HG03159 (cell line): ENCODE data around the gene LEMD2.

Source experiments
- ATAC-seq: cut with Tn5 transposase; IDR thresholded peaks from one replicate; pipeline ENCODE4 v1.9.1; 2021; ENCODE audit warnings: mild to moderate bottlenecking, moderate library complexity; ENCODE audit not compliant: unreplicated experiment

Gene LEMD2

DNA sequence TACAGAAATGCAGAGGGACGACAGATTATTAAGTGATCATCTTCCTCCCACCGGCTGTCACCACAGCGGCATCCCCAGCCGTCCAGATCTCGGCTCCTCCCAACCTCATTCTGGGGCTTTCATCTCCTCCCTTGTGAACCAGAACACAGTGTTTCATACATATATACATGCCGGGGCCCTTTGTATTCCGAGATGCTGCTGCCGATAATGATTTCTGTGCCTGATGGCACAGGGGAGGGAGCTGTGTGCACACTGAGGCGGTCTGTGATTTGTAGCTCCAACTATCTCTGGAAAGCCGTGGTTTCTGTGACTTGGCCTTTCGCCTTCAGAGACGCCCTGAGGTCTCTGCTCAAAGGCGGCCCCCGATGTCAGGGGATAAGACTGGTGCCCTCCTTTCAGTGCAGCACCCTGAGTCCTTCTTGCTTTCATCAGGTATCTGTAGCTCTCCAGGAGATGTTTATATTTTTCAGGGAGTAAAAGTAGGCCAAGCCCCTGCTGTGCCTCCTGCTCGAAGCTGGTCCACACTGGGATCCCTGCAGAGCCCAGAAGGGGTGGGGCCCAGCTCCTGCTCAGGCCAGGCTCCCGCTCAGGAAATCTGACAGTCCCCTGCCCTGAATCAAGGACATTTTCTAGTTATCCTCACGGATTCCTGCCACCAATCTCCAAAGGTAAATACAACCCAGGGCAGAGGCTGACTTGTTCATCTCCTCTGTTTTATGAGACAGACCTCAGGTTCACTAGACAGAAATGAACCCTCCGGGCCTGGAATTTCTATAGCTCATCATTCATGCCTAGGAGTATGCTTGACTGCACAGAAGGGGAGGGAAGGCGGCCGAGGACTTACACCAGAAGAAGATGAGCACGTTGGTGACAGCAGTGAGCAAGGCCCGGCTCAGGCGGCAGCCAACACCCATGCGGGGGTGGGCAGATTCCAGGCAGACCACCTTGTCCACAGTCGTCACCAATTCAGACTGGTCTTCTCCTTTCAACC, 11.2 kb downstream of the LEMD2 start:
- no peak for ATAC-seq

DNA sequence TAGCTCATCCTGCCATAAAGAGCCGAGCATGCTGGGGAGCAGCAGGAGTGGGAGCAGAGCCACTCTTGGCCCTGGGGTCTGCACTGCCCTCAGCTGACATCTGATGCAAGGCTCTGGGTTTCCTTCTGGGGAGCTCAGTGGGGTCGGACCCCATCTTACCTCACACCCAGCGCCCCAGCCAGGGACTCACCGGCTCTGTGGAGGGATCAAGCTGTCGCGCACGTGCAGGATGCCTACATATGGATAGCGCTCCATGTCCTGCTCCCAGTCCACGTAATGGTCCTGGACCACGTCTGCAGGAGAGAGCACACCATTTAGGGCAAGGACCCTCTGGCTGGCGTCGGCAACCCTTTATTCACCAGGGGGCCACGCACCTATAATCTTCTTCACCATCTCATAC, 12.2 kb downstream of the LEMD2 start:
- ATAC-seq = no peak

DNA sequence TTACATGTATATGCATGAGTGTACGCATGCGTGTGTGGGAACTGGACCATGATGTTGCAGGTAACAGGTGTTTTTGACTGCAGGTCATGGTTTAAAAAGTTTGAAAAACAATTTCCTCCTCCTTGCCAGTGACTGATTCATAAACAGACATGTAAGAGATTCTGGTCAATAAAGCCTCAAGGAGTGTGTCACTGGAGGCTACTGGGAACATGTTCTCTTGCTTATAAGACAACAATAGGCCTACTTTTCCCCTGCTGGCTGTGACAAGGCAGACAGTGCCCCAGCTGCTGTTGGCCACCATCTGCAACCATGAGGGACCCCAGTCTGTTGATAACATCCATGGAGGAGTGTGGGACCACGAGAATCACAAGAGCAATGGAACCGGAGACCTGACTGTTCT, 12.7 kb downstream of the LEMD2 start:
- ATAC-seq = no peak

DNA sequence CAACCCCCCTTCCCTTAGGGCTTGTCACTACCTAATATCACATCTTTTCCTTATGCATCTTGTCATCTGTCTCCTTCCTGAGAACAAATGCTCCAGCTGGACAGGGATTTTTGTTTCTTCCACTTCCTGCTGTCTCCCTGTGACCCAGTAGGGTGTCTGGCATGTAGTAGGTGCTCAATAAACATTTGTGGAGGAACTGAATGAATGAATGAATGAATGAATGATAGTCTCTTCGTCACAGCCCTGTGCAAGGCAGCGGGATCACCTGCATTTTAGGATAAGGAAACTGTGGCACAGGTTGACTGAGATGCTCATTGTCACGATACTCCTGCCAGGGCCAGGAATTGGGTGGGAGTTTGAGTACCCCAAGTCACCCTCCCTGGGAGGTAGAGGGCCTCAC, 14.2 kb downstream of the LEMD2 start:
- no peak for ATAC-seq

DNA sequence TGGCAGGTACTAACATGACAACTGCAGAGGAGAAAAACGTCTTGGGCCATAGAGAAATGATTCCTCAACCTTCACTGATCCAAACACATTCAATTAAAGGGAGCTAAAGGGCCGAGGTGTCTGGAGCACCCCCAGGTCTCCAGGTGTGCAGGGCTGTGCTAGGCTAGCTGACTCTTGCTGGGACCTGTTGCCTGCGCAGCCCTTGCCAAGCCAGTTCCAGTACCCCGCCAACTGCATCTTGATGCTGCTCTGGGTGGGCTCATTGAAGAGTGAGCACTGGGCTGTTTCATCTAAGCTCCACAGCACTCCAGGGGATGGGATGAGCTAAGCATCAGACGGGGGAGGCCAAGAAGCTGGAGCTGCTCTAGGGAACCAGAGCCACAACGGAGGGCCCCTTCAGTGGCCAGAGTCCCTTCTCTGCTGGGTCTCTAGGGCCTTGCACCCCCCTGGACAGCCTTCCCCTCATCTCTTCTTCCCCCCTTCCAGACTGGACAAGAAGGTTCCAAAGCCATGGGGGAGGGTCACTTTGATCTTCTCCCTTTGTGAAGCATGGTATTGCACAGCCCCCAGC, 15.9 kb downstream of the LEMD2 start:
- no peak for ATAC-seq

DNA sequence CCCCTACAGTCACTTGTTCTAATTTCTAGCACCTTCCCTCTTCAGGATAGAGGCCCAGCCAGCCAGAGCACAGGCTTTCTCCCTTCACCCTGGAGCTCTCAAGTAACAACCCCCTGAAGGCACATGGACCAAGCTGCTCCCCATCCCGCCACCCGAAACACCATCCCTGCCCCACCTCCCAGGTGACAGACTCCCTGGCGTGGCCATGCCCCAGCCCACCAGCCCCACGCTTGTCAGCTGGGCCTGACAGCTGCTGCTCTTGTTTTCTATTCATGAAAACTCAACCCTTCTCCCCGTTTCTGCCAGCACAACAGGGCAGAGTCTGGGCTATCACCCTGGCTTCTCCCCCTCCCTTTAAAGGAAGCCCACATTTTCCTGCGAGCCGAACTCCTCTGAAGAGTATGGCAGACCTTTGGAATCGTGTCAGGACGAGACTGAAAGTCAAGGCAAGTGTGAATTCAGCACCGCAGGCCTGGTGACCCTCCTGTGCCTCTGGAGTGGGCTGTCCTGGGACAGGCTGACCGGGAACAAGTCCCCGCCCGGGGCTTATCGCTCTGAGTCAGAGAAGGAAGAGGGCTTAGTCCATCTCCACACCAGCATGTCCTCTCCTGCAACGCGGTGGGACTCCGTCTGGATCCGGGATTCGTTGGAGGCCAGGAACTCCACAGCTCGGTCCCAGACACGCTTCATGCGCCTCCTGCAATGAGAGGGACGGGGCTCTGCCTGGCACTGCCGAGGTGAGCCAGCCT, 16.7 kb downstream of the LEMD2 start:
- no peak for ATAC-seq

DNA sequence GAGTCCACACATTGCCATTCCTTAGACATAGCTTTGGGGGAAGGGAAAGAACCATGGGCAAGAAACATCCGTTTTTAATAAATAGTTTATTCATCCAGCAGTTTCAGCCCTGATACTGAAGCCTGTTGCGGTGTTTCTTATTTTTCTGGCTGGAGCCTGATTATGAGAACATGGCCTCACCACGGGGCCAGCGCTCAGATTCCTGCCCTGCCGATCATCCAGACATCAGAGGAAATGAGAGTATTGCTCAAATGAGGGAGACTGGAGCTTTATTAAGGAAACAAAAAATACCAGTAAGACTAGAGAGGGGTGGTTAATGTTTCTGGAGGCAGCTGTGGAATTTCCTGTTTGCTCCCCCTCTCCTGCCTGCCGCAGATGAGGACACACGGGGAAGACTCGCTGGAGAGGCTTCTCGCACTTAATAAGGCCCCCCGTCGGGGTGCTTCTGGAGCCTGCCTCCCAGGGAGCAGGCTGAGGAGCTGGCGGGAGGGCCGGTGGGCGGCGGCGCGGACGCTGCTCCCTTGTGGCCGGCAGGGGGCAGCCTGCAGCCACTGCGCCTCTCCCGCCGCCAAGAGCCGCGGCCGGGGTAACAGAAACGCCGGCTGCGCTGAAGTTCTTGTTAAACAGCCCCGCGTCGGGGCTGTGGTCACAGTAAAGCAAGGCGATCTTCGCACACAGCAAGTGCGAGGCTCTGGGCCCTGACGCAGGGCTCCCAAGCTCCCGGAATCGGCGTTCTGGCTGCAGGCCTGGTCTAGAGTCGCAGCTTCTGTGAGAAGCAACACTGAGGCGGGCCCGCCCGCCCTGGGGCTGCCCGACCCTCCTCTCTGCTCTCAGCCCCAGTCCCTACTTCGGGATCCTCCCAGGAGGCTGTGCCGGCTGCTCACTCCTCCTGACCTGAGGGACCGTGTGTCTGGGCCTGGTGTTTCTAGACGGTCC, 17.5 kb downstream of the LEMD2 start:
- ATAC-seq = no peak

DNA sequence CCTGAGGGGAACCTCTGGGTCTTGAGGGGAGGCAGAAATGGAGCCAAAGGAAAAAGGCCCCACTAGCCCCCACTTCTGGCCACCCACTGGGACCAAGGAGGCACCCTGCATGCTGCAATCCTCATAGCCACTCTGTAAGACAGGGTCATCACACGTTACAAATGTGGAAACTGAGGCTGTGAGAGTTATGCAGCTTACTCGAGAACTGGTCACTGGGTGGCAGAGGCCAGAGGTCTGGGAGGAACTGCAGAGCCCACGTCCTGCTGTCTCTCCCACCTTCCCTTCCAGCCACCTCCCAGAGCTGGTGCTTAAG, 18.1 kb downstream of the LEMD2 start:
- ATAC-seq = no peak

DNA sequence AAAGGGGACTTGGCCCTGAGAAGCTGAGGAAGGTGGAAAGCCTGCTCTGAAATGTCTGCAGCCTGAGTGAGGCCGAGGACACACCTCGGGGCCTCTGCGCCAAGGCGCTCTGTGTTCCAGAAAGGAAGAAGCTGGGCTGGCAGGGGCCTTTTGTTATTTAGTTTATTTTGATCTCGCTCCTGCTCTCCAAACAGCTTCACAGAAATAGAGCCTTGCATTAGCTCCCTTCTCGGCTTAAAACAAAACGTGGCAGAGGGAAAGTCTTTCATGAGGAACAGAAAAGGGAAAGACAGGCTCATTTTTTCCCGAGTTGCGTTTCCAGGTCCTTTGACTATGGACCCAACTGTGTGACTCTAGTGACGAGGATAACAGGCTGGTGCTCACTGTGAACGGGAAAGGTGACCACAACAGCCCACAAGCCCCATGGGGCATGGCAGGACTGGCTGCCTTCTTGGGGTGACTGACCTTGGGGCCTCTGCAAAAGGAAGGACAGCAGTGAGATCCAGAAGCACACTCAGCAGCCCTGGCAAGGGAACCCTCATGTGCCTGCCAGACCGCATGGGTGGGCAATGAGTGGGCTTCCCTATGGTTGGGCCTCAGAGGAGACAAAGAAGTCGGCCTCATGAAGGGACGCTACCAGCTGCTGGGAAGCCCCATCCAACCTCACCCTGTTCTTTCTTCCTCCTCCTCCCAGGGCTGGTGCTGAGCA, 18.7 kb downstream of the LEMD2 start:
- ATAC-seq = no peak

DNA sequence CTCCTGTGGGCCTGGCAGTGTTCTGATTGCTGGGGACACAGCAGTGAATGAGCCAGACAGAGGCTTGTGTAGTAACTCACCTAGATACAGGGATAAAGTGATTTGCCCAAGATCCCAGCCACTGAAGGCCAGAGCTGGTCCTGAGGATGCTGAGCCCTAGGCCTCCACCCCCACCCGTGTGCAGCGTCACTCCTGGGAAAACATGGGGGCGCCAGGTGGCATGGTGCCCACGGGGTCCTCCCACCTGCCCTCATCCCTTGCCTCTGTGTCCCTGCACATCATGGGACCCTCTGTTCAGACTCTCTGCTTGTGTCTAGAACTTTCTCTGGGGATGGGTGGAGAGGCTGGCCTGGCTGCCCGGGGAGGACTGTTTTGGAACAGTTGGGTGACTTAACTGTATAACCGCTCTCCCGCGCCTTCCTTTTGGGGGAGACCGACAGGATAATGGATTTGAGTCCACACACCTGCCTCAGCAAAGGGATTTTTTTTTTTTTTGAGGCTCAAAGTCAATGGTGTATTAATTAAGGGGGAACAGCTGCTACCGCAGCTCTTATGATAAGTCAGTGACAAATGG, 19.6 kb downstream of the LEMD2 start:
- no peak for ATAC-seq

DNA sequence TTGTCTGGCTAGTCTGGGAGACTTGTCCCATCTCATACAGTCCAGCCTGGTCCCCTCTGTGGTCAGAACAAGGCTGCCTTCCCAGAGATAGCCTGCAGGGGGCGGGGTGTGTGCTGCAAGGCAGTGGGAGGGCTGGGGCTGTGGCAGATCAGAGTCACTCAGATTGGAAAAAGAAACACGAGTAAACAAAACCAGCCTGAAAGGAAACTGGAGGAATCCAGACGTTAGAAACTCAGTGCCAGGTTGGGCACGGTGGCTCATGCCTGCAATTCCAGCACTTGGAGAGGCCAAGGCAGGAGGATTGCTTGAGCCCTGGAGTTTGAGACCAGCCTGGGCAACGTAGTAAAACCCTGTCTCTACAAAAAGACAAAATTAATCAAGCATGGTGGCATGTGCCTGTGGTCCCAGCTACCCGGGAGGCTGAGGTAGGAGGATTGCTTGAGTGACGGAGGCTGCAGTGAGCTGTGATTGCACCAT, 20.2 kb downstream of the LEMD2 start:
- peak; percentile 74 for ATAC-seq

DNA sequence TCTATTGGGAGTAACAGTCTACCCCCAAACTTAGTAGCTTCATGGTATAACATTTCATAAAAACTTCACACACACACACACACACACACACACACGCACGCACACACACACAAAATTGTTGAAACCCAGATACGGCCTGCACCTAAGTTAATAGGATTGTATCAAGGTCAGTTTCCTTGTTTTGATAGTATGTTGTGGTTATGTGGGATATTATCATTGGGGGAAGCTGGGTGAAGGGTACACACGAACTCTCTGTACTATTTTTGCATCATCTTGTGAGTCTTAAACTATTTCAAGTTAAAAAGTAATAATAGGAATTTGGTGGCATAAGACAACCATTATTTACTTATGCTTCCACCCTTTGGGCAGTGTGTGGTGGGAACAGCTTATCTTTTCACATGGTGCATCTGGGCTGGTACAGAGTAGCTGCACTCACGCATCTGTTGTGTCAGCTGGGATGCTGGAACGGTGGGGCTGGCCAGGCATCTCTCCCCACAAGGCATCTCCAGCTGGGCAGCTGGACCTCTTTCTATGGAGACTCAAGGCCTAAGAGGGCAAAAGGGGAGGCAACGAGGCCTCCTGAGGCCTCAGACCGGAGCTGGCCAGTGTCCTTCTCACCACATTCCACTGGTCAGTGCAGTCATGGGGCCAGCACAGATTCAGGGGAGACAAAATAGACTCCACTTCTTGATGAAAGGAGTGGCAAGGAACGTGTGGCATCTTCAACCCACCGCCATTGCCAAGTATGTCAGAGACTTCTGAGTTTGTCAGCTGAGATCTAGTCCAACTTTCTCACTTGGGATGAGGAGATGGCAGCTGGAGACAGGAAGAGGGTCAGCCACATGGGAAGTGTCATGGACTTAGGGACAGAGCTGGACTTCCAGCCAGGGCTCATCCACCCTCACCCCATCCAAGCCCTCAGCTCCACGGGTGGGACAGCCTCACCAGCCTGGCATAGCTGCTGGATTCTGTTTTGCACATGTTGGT, 21.7 kb downstream of the LEMD2 start:
- ATAC-seq = no peak

DNA sequence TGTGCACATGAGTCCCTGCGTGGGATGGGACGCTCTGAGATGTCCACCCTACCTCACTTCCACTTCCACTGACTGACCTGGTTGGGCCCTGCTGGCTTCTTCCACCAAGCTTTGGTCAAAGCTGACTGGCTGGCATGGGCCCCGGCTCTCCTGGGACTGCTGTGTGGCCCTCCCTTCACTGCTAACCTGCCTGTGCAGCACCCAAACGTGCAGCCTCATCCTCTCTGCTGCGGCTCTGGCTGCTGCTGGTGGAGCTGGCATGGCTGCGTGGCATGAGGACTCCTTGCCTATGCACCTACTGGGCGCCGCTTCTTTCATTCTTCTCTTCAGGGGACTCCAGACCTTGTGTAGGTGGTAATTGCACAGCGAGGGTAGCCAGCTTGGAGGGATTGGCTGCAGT, 23.6 kb downstream of the LEMD2 start:
- no peak for ATAC-seq

DNA sequence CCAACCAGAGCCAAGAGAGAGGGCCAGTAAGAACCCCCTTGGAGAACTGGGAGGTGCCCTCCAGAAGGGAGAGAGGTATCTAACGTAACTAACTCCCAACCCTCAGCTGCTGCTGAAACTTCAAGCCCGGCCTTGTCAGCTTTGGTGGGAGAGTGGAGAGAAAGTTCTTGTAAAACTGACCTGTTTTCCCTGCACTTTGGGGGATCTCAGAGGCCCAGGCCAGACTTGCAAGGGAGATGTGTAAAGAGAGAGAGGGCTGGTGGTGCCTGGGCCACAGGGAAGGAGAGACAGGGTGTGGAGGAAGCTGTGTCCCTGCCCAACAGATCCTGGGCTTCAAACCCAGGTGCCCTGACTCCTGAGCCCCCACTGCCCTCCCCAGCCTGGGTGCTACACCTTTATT, 24.9 kb downstream of the LEMD2 start:
- no peak for ATAC-seq

DNA sequence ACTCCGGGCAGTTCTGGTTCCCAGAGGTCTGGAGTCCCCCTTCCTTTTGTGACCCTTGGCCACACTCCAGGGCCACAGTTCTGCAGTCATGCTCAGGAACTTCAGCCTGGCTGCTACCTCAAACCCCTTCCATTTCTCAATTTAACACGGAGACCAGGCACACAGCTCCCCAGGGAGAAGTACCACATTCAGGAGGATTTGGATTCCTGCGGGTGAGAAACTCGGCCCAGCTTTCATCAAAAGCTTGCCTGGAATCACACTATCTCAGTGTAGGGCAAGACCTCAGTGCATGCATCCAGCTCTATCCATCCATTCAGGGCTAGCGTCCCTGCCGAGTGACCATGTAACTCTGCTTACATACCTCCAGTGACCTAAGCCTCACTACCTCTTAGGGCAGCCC, 25.4 kb downstream of the LEMD2 start:
- no peak for ATAC-seq

DNA sequence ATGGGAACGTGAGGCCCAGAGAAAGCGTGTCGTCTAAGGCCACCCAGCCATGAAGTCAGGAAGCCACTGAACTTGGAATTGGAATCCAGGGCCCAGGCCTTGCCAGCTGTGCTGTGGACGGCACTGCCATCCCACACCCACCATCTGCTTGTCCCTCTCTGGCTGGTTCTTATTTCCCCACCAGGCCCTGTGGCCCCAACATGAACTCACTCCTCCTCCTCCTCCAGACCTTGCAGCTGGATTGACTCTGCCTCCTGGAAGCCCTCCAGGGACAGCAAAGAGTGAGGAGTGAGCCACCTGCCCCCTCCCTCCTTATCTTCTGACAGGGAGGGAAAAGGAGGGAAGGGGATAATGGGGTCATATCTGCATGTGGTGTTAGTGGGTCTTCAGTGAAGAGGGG, 26.2 kb downstream of the LEMD2 start:
- ATAC-seq = no peak

DNA sequence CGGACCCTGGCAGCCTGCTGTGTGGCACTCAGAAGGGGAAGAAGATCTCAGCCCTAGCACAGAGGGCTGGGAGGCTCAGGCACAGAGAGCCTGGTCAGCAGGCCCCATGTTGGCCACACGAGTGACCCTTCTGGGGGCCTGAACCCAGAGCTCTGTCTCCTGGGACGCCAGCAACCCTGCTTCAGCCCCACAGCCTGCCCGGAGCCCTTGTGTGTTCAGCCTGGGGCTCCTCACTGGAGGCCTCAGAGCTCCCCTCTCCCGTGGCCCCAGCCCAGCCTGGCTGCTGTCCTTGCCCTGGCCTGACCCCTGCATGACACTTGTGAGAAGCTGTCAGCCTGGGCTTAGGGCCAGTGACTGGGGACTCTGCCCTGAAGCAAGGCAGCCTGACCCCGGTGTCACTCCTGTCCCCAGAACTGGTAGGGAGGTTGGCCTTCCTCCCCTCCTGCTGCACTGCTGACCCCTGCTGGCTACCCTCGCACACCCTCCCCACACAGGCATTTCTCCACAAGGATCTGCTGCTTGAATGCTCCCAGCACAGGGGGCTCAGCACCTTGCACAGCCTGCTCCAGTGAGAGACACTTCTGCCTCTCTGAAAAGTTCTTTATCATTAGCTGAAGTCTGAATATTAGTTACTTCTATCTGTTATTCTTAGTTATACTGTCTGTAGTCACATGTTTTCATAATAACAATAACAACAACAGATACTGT, 26.9 kb downstream of the LEMD2 start:
- no peak for ATAC-seq

DNA sequence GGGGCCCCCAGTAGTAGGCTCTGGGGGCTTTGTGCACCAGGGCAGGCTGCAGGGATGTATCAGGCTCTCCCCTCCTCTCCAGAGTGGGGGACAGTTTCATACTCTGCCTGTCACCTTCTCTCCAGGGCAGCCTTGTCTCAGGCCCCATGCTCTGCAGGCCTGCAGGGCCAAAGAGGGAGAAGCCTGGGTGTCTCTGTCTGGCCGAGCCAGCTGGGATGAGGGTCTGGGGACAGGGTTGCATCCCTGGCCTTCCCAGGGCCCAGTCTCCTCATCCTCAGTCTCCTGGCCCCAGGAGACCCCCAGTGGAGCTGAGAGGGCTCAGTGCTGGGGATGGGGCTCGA, 27.4 kb downstream of the LEMD2 start:
- ATAC-seq = no peak
